ENCODE data around the gene STRIT1. TPM values are rescaled to one million over a fixed set of nuclear protein-coding genes. Genes with fewer than 3 reads are reported as not detected.
"Not testable (repeated sequence)": the region's sequence is repeated elsewhere in the genome, so short reads cannot be mapped to it uniquely, and the experiment has no call there.

Gene STRIT1
- polyA plus RNA-seq, 6 donors from 2014 or later = not detected

GRCh38 chr3:155303540-155304097, 10.1 kb upstream of the STRIT1 start:
- no peaks in the 10 kb centered on the region for H3K4me1 Mint-ChIP-seq
- H3K27ac Mint-ChIP-seq = no peak overlapping the region
- H3K27me3 Mint-ChIP-seq = no peaks in the 10 kb centered on the region
- ATAC-seq (ENCODE audit: low read depth in 2 of 2) (no peak), DNase-seq (no peak)
- H3K36me3 Mint-ChIP-seq = no peaks in the 10 kb centered on the region
- no peak overlapping the region for H3K4me3 Mint-ChIP-seq
- peaks cover 0 to 12% (median 2%) of the 10 kb centered on the region in 7 donors for H3K9me3 Mint-ChIP-seq

GRCh38 chr3:155302891-155303290, 9.4 kb upstream of the STRIT1 start:
- Mint-ChIP-seq H3K9me3 (peaks cover 2 to 18% (median 4%) of the 10 kb centered on the region in 7 donors), H3K27me3 (no peaks in the 10 kb centered on the region), H3K4me1 (no peaks in the 10 kb centered on the region), H3K27ac (no peak overlapping the region), H3K36me3 (no peaks in the 10 kb centered on the region), H3K4me3 (no peak overlapping the region)
- ATAC-seq (ENCODE audit: low read depth in 2 of 2) (no peak), DNase-seq (no peak)

GRCh38 chr3:155302481-155302880, 9.0 kb upstream of the STRIT1 start:
- Mint-ChIP-seq H3K27ac (no peak overlapping the region), H3K36me3 (no peaks in the 10 kb centered on the region), H3K4me1 (no peaks in the 10 kb centered on the region), H3K4me3 (no peak overlapping the region), H3K27me3 (no peaks in the 10 kb centered on the region), H3K9me3 (peaks cover 5 to 22% (median 6%) of the 10 kb centered on the region in 7 donors)
- DNase-seq (no peak), ATAC-seq (ENCODE audit: low read depth in 2 of 2) (no peak)

GRCh38 chr3:155297100-155297499, 3.6 kb upstream of the STRIT1 start:
- ATAC-seq (ENCODE audit: low read depth in 2 of 2) = no peak
- Mint-ChIP-seq H3K27me3 (no peaks in the 10 kb centered on the region), H3K36me3 (no peaks in the 10 kb centered on the region)

GRCh38 chr3:155296413-155296812, 2.9 kb upstream of the STRIT1 start:
- DNase-seq (no peak), ATAC-seq (ENCODE audit: low read depth in 2 of 2) (no peak)
- Mint-ChIP-seq H3K9me3 (peaks cover 5 to 33% (median 17%) of the 10 kb centered on the region in 7 donors), H3K27ac (no peak overlapping the region), H3K27me3 (no peaks in the 10 kb centered on the region), H3K36me3 (no peaks in the 10 kb centered on the region), H3K4me3 (no peak overlapping the region), H3K4me1 (no peaks in the 10 kb centered on the region)

More at GRCh38 chr3:155297100-155297499, 3.6 kb upstream of the STRIT1 start:
- no peak for DNase-seq
- Mint-ChIP-seq H3K4me1 (no peaks in the 10 kb centered on the region), H3K9me3 (peaks cover 5 to 33% (median 17%) of the 10 kb centered on the region in 7 donors), H3K27ac (no peak overlapping the region), H3K4me3 (no peak overlapping the region)

GRCh38 chr3:155292693-155293092, 790 bp downstream of the STRIT1 start:
- H3K4me3 Mint-ChIP-seq = no peak overlapping the region
- ATAC-seq (ENCODE audit: low read depth in 2 of 2) (no peak), DNase-seq (no peak)
- H3K27me3 Mint-ChIP-seq = no peaks in the 10 kb centered on the region
- H3K4me1 Mint-ChIP-seq = no peaks in the 10 kb centered on the region
- no peaks in the 10 kb centered on the region for H3K36me3 Mint-ChIP-seq
- H3K9me3 Mint-ChIP-seq = peaks cover 0 to 20% (median 11%) of the 10 kb centered on the region in 7 donors
- no peak overlapping the region for H3K27ac Mint-ChIP-seq

GRCh38 chr3:155292133-155292532, 1.4 kb downstream of the STRIT1 start:
- H3K4me1 Mint-ChIP-seq = no peaks in the 10 kb centered on the region
- H3K27me3 Mint-ChIP-seq = no peaks in the 10 kb centered on the region
- H3K27ac Mint-ChIP-seq = no peak overlapping the region
- no peak overlapping the region for H3K4me3 Mint-ChIP-seq
- H3K36me3 Mint-ChIP-seq = no peaks in the 10 kb centered on the region
- H3K9me3 Mint-ChIP-seq = peaks cover 0 to 15% (median 6%) of the 10 kb centered on the region in 7 donors
- ATAC-seq (ENCODE audit: low read depth in 2 of 2) (no peak), DNase-seq (no peak)

GRCh38 chr3:155286736-155287135, 6.7 kb downstream of the STRIT1 start:
- no peaks in the 10 kb centered on the region for H3K9me3 Mint-ChIP-seq
- H3K27ac Mint-ChIP-seq = no peak overlapping the region
- no peaks in the 10 kb centered on the region for H3K4me1 Mint-ChIP-seq
- no peaks in the 10 kb centered on the region for H3K27me3 Mint-ChIP-seq
- no peak overlapping the region for H3K4me3 Mint-ChIP-seq
- H3K36me3 Mint-ChIP-seq = no peaks in the 10 kb centered on the region
- DNase-seq (no peak), ATAC-seq (ENCODE audit: low read depth in 2 of 2) (no peak)

GRCh38 chr3:155285936-155286335, 7.5 kb downstream of the STRIT1 start:
- no peaks in the 10 kb centered on the region for H3K9me3 Mint-ChIP-seq
- H3K36me3 Mint-ChIP-seq = no peaks in the 10 kb centered on the region
- H3K27me3 Mint-ChIP-seq = no peaks in the 10 kb centered on the region
- no peak for ATAC-seq (ENCODE audit: low read depth in 2 of 2)
- H3K4me1 Mint-ChIP-seq = no peaks in the 10 kb centered on the region
- no peak overlapping the region for H3K27ac Mint-ChIP-seq
- no peak for DNase-seq
- H3K4me3 Mint-ChIP-seq = no peak overlapping the region

GRCh38 chr3:155283092-155284056, 10.1 kb downstream of the STRIT1 start:
- no peak overlapping the region for H3K27ac Mint-ChIP-seq
- H3K9me3 Mint-ChIP-seq = peaks cover 0 to 11% (median 7%) of the 10 kb centered on the region in 7 donors
- no peak for DNase-seq
- H3K27me3 Mint-ChIP-seq = no peaks in the 10 kb centered on the region
- no peak for ATAC-seq (ENCODE audit: low read depth in 2 of 2)
- peaks cover 0 to 14% of the 10 kb centered on the region in 2 donors for H3K36me3 Mint-ChIP-seq
- no peak overlapping the region for H3K4me3 Mint-ChIP-seq
- no peaks in the 10 kb centered on the region for H3K4me1 Mint-ChIP-seq

- peaks cover 0 to 11% (median 7%) of the 10 kb centered on the region in 7 donors for H3K9me3 Mint-ChIP-seq
- no peak overlapping the region for H3K27ac Mint-ChIP-seq
- no peak for DNase-seq
- H3K4me1 Mint-ChIP-seq = no peaks in the 10 kb centered on the region
- H3K27me3 Mint-ChIP-seq = no peaks in the 10 kb centered on the region
- H3K36me3 Mint-ChIP-seq = peaks cover 0 to 14% of the 10 kb centered on the region in 2 donors
- ATAC-seq (ENCODE audit: low read depth in 2 of 2) = no peak
- H3K4me3 Mint-ChIP-seq = no peak overlapping the region
Observed at GRCh38 chr3:155282385-155283091, 10.9 kb downstream of the STRIT1 start.

GRCh38 chr3:155281912-155282311, 11.6 kb downstream of the STRIT1 start:
- H3K9me3 Mint-ChIP-seq = peaks cover 0 to 11% (median 7%) of the 10 kb centered on the region in 7 donors
- no peaks in the 10 kb centered on the region for H3K27me3 Mint-ChIP-seq
- DNase-seq = no peak
- H3K36me3 Mint-ChIP-seq = peaks cover 0 to 14% of the 10 kb centered on the region in 2 donors
- H3K27ac Mint-ChIP-seq = no peak overlapping the region
- H3K4me3 Mint-ChIP-seq = no peak overlapping the region
- H3K4me1 Mint-ChIP-seq = no peaks in the 10 kb centered on the region
- ATAC-seq (ENCODE audit: low read depth in 2 of 2) = no peak

GRCh38 chr3:155276089-155276488, 17.4 kb downstream of the STRIT1 start:
- not testable (repeated sequence) for H3K4me3 Mint-ChIP-seq; H3K27me3 Mint-ChIP-seq; H3K27ac Mint-ChIP-seq; ATAC-seq (ENCODE audit: low read depth in 2 of 2); H3K4me1 Mint-ChIP-seq; DNase-seq
- H3K36me3 Mint-ChIP-seq = peaks cover 0 to 14% of the 10 kb centered on the region in 2 donors
- H3K9me3 Mint-ChIP-seq = peaks cover 0 to 11% (median 7%) of the 10 kb centered on the region in 7 donors

Data from naive B cell (primary cell).